ENCODE measurements around the gene TEX261.

TEX261 gene

GRCh38 chr2:70936979-70937811 is 57.5 kb downstream of the TEX261 start:
- no peak for DNase-seq (ENCODE audit: low spot score)

GRCh38 chr2:70936165-70936978 is 58.3 kb downstream of the TEX261 start:
- no peak for DNase-seq (ENCODE audit: low spot score)
